ENCODE results near the gene SLC6A19. TPM values are rescaled to one million over a fixed set of nuclear protein-coding genes. Genes with fewer than 3 reads are reported as not detected.

SLC6A19 gene
- total and polyA plus RNA-seq, 10 of the 15 experiments (the other 5 are each of a cell fraction or from before 2014, with no cell fraction given), result 0.01 to 0.03 TPM; not detected in 8

- CTCF ChIA-PET, result no interaction called here
These were observed 45.5 kb downstream of the SLC6A19 start for GRCh38 chr5:1246711-1247431.

More at GRCh38 chr5:1246711-1247431, 45.5 kb downstream of the SLC6A19 start:
- FAIRE-seq (no peak), DNase-seq (ENCODE audit: low read depth, low spot score) (no peak), ATAC-seq (no peak)
- no peak overlapping the region for H3K9ac ChIP-seq (ENCODE audit: control insufficient read depth, insufficient read depth, low read length)
- in situ Hi-C loops (cut with MboI) (no loop called here), intact Hi-C loops (cut with micrococcal nuclease; ENCODE audit: unreplicated experiment) (no loop called here)
- no peaks in the 10 kb centered on the region; a peak in 1 of 4 replicates for H3K27me3 ChIP-seq (replicated peaks in 1 of 2; ENCODE audit: control insufficient read depth in 2 of 2, insufficient read depth in 2 of 2, low read length in 1 of 2)
- H3K27ac ChIP-seq (ENCODE audit: control insufficient read depth, insufficient read depth), result no peak overlapping the region
- H3K36me3 ChIP-seq (ENCODE audit: control insufficient read depth in 2 of 2, insufficient read depth in 2 of 2, low read length in 1 of 2), result no peaks in the 10 kb centered on the region
- H2AFZ ChIP-seq (ENCODE audit: control insufficient read depth, low read depth, low read length), result no peak overlapping the region
- H3K4me3 ChIP-seq, result no peak overlapping the region
- H3K79me2 ChIP-seq (ENCODE audit: control insufficient read depth, insufficient read depth, low read length), result no peaks in the 10 kb centered on the region
- no peak for TF ChIP-seq BRCA1 (IDR thresholded peaks at IDR 0.05; ENCODE audit: low read depth, low read length)
- peak; percentile 91 for TF ChIP-seq REST (IDR thresholded peaks at IDR 0.05; ENCODE audit: low read depth, low read length)
- ChIA-PET POLR2A (no interaction called here), SMC1A (ENCODE audit: uncharacterized antibody, unreplicated experiment) (no interaction called here), RAD21 (ENCODE audit: unreplicated experiment) (no interaction called here)
- no peak overlapping the region for H3K4me2 ChIP-seq (ENCODE audit: control insufficient read depth, insufficient read depth)
- WGBS (ENCODE audit: insufficient coverage, insufficient replicate concordance, low lambda C conversion rate, missing lambda C conversion rate), result 18% methylated on average over 41 of the region's 43 CpGs
- no TSS peak for BruUV-seq (replicated peaks)
- H4K20me1 ChIP-seq (ENCODE audit: control insufficient read depth, insufficient read depth), result no peaks in the 10 kb centered on the region
- no peaks in the 10 kb centered on the region for H3K4me1 ChIP-seq (ENCODE audit: control insufficient read depth, insufficient read depth, low read length)
- no peaks in the 10 kb centered on the region for H3K9me3 ChIP-seq (replicated peaks; ENCODE audit: control insufficient read depth, insufficient read depth, low read length)

All from GM12878 (cell line).